Left ventricle myocardium inferior (tissue), 1 donor: ENCODE results near the gene LRP10. TPM values are rescaled to one million over a fixed set of nuclear protein-coding genes. Genes with fewer than 3 reads are reported as not detected.

Experiments
- total RNA-seq: library from RNA; stranded (reverse); fragmentation: NEBNext Ultra II Directional; extraction: Animal tissue kit (Norgen Biotek cat#: 25700); gene quantifications from one replicate; pipeline ENCODE4 v1.2.1, GENCODE V29; 2021
- donor health status: DM: no; HTN: yes; CAD: no; lungs with severe emphysema.

Gene LRP10
- total RNA-seq, 1 donor from 2014 or later, result 48.3 TPM

Other genes starting within 250 kb of the LRP10 start
- gene OR6J1, start 227.4 kb upstream of the LRP10 start, total RNA-seq, result not detected
- gene OXA1L, start 105.1 kb upstream of the LRP10 start, total RNA-seq, result 182 TPM
- 4.6 TPM for gene SLC7A7, start 56.3 kb upstream of the LRP10 start, total RNA-seq
- 110 TPM for gene MRPL52, start 41.9 kb upstream of the LRP10 start, total RNA-seq
- gene MMP14, start 35.2 kb upstream of the LRP10 start, total RNA-seq, result 22.1 TPM
- not detected for gene REM2, start 11.5 kb downstream of the LRP10 start, total RNA-seq
- 42.1 TPM for gene RBM23, start 47.4 kb downstream of the LRP10 start, total RNA-seq
- gene PRMT5, start 57.6 kb downstream of the LRP10 start, total RNA-seq, result 59.0 TPM
- gene HAUS4, start 85.3 kb downstream of the LRP10 start, total RNA-seq, result 17.9 TPM
- 7.2 TPM for gene AJUBA, start 110.8 kb downstream of the LRP10 start, total RNA-seq
- 4.9 TPM for gene C14orf93, start 138.4 kb downstream of the LRP10 start, total RNA-seq
- gene PSMB5, start 163.2 kb downstream of the LRP10 start, total RNA-seq, result 118 TPM
- gene PSMB11, start 170.5 kb downstream of the LRP10 start, total RNA-seq, result not detected
- 2.1 TPM for gene CDH24, start 185.8 kb downstream of the LRP10 start, total RNA-seq
- 64.6 TPM for gene ACIN1, start 223.4 kb downstream of the LRP10 start, total RNA-seq
- gene C14orf119, start 223.8 kb downstream of the LRP10 start, total RNA-seq, result 25.2 TPM
- not detected for gene CIROP, start 233.2 kb downstream of the LRP10 start, total RNA-seq
- not detected for gene CEBPE, start 247.5 kb downstream of the LRP10 start, total RNA-seq